HEK293 (cell line): Measurements from ENCODE around the gene ATP2A3.

Experiments
- EGR2 ChIP-seq: fragments of 450-650 bp; formaldehyde crosslinking; IDR thresholded peaks from 2 replicates; pipeline ENCODE4 v1.5.1; 2016; ENCODE audit warnings: low read depth, missing biosample characterization, missing genetic modification characterization
- GLIS1 ChIP-seq: fragments of 450-650 bp; formaldehyde crosslinking; IDR thresholded peaks from 2 replicates; pipeline ENCODE4 v1.5.1; 2016; ENCODE audit warnings: missing biosample characterization, missing genetic modification characterization
- HOXC10 ChIP-seq: sonication (generic); formaldehyde crosslinking; IDR thresholded peaks from 2 replicates; pipeline ENCODE4 v1.8.1; 2023; ENCODE audit warnings: mild to moderate bottlenecking, missing genetic modification reagents
- TRIM28 ChIP-seq: IDR thresholded peaks from 2 replicates; pipeline ENCODE4 v1.6.1; 2011; ENCODE audit warnings: low read length, control low read depth, borderline replicate concordance
- YY1 ChIP-seq: fragments of 450-650 bp; formaldehyde crosslinking; IDR thresholded peaks from 2 replicates; pipeline ENCODE4 v1.5.1; 2018; ENCODE audit warnings: missing biosample characterization, missing genetic modification characterization
- ZBTB8A ChIP-seq: fragments of 450-650 bp; formaldehyde crosslinking; IDR thresholded peaks from 2 replicates; pipeline ENCODE4 v1.5.1; 2016; ENCODE audit warnings: missing biosample characterization, missing genetic modification characterization
- ZFHX2 ChIP-seq: fragments of 450-650 bp; formaldehyde crosslinking; conservative IDR thresholded peaks from 2 replicates; pipeline ENCODE4 v1.5.1; 2016; ENCODE audit warnings: missing biosample characterization, missing genetic modification characterization
- ZFP41 ChIP-seq: fragments of 450-650 bp; formaldehyde crosslinking; IDR thresholded peaks from 2 replicates; pipeline ENCODE4 v1.5.1; 2016; ENCODE audit warnings: missing biosample characterization, missing genetic modification characterization, borderline replicate concordance
- ZFP69B ChIP-seq: fragments of 450-650 bp; formaldehyde crosslinking; IDR thresholded peaks from 2 replicates; pipeline ENCODE4 v1.5.1; 2016; ENCODE audit warnings: missing biosample characterization, missing genetic modification characterization
- ZNF10 ChIP-seq: fragments of 450-650 bp; formaldehyde crosslinking; IDR thresholded peaks from 2 replicates; pipeline ENCODE4 v1.5.1; 2017; ENCODE audit warnings: missing biosample characterization, missing genetic modification characterization
- ZNF175 ChIP-seq: fragments of 450-650 bp; formaldehyde crosslinking; IDR thresholded peaks from 2 replicates; pipeline ENCODE4 v1.5.1; 2016; ENCODE audit warnings: missing biosample characterization, missing genetic modification characterization
- ZNF302 ChIP-seq: fragments of 450-650 bp; formaldehyde crosslinking; IDR thresholded peaks from 2 replicates; pipeline ENCODE4 v1.5.1; 2016; ENCODE audit warnings: missing biosample characterization, missing genetic modification characterization, low read depth
- ZNF311 ChIP-seq: fragments of 450-650 bp; formaldehyde crosslinking; IDR thresholded peaks from 2 replicates; pipeline ENCODE4 v1.5.1; 2017; ENCODE audit warnings: missing biosample characterization, missing genetic modification characterization, borderline replicate concordance
- ZNF341 ChIP-seq: fragments of 450-650 bp; formaldehyde crosslinking; IDR thresholded peaks from 2 replicates; pipeline ENCODE4; 2016; ENCODE audit warnings: low read depth, missing biosample characterization, missing genetic modification characterization
- ZNF394 ChIP-seq: fragments of 450-650 bp; formaldehyde crosslinking; IDR thresholded peaks from 2 replicates; pipeline ENCODE4 v1.5.1; 2016; ENCODE audit warnings: missing biosample characterization, missing genetic modification characterization, mild to moderate bottlenecking, moderate library complexity, borderline replicate concordance
- ZNF521 ChIP-seq: fragments of 450-650 bp; formaldehyde crosslinking; IDR thresholded peaks from 2 replicates; pipeline ENCODE4 v1.5.1; 2017; ENCODE audit warnings: missing biosample characterization, mild to moderate bottlenecking, missing genetic modification characterization
- ZNF544 ChIP-seq: fragments of 450-650 bp; formaldehyde crosslinking; IDR thresholded peaks from 2 replicates; pipeline ENCODE4 v1.5.0; 2017; ENCODE audit warnings: missing biosample characterization, missing genetic modification characterization
- ZNF621 ChIP-seq: fragments of 450-650 bp; formaldehyde crosslinking; IDR thresholded peaks from 2 replicates; pipeline ENCODE4 v1.5.1; 2017; ENCODE audit warnings: missing biosample characterization, missing genetic modification characterization
- ZNF660 ChIP-seq: fragments of 450-650 bp; IDR thresholded peaks from 2 replicates; pipeline ENCODE4 v1.5.1; 2018; ENCODE audit warnings: missing biosample characterization, mild to moderate bottlenecking, missing genetic modification characterization
- ZNF777 ChIP-seq: fragments of 450-650 bp; formaldehyde crosslinking; IDR thresholded peaks from 2 replicates; pipeline ENCODE4 v1.5.1; 2017; ENCODE audit warnings: missing biosample characterization, missing genetic modification characterization, borderline replicate concordance
- ZNF830 ChIP-seq: fragments of 450-650 bp; IDR thresholded peaks from 2 replicates; pipeline ENCODE4 v1.5.0; 2018; ENCODE audit warnings: missing biosample characterization, missing genetic modification characterization, low read depth, mild to moderate bottlenecking, moderate library complexity
- ZSCAN23 ChIP-seq: fragments of 450-650 bp; formaldehyde crosslinking; IDR thresholded peaks from 2 replicates; pipeline ENCODE4 v1.5.1; 2016; ENCODE audit warnings: missing biosample characterization, missing genetic modification characterization
- TF ChIP-seq, protein P1 (sequence below): fragments of 450-650 bp; formaldehyde crosslinking; IDR thresholded peaks from 2 replicates; pipeline ENCODE4 v1.5.1; 2016; ENCODE audit warnings: missing biosample characterization, missing genetic modification characterization
- TF ChIP-seq, protein P2 (sequence below): fragments of 450-650 bp; formaldehyde crosslinking; IDR thresholded peaks from 2 replicates; pipeline ENCODE4 v1.5.1; 2016; ENCODE audit warnings: missing biosample characterization, missing genetic modification characterization
- TF ChIP-seq, protein P3 (sequence below): fragments of 450-650 bp; formaldehyde crosslinking; IDR thresholded peaks from 2 replicates; pipeline ENCODE4 v1.5.1; 2016; ENCODE audit warnings: missing biosample characterization, missing genetic modification characterization
- TF ChIP-seq, protein P4 (sequence below): fragments of 450-650 bp; formaldehyde crosslinking; IDR thresholded peaks from 2 replicates; pipeline ENCODE4 v1.5.1; 2016; ENCODE audit warnings: missing biosample characterization, missing genetic modification characterization
- TF ChIP-seq, protein P5 (sequence below): fragments of 450-650 bp; formaldehyde crosslinking; IDR thresholded peaks from 2 replicates; pipeline ENCODE4 v1.5.1; 2016; ENCODE audit warnings: missing biosample characterization, missing genetic modification characterization
- TF ChIP-seq, protein P6 (sequence below): IDR thresholded peaks from 2 replicates; pipeline ENCODE4 v1.6.1; 2011; ENCODE audit warnings: mild to moderate bottlenecking, low read depth, low read length, borderline replicate concordance

ATP2A3 gene

DNA sequence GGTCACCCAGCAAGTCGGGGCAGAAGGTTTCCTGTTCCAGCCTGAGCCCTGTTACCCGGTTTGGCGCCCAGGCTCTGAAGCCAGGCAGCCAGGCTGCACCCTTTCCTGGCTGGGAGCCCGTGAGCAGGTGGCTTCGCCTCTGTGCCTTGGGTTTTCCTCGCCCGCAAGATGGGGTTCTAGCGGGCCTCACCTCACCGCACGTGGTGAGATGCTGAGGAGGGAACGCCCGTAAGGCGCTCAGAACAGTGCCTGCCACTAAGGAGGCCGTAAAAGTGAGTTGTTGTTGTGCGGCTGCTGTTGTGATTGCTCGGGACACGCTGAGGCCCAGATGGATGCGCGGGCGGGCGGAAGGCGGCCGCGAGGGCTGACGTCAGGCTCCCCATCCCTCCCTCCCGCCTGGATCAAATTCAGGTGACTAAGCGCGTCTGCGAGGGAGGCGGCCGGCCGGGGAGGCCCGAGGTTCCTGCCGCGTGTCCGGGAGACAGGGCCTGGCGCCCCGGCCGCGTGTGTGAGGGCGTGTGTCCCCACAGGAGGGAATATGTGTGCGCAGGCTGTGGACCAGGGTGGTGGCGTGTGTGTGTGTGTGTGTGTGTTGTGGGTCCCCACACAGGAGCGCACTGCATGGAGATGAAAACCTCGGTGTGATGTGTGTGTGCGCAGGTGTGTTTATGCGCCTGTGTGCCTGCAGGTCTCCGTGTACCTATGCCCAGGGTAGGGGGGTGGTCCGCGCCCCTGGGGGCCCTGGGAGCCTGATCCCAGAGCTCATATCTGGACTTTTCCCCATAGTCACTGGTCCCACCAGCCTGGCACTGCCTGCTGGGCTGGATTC, 75.7 kb downstream of the ATP2A3 start (continued):
- TF ChIP-seq, protein P1, sequence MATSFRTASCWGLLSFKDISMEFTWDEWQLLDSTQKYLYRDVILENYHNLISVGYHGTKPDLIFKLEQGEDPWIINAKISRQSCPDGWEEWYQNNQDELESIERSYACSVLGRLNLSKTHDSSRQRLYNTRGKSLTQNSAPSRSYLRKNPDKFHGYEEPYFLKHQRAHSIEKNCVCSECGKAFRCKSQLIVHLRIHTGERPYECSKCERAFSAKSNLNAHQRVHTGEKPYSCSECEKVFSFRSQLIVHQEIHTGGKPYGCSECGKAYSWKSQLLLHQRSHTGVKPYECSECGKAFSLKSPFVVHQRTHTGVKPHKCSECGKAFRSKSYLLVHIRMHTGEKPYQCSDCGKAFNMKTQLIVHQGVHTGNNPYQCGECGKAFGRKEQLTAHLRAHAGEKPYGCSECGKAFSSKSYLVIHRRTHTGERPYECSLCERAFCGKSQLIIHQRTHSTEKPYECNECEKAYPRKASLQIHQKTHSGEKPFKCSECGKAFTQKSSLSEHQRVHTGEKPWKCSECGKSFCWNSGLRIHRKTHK (tag by site-specific recombination), result no peak
- no peak for TF ChIP-seq TRIM28
- no peak for TF ChIP-seq ZNF621 (tag by site-specific recombination)
- TF ChIP-seq ZNF10 (tag by site-specific recombination), result no peak
- no peak for TF ChIP-seq HOXC10 (CRISPR knock-in tag)
- peak; percentile 36; the same call in 1 of the 2 replicates for TF ChIP-seq ZNF777 (tag by site-specific recombination)
- no peak for TF ChIP-seq ZNF175 (tag by site-specific recombination)
- TF ChIP-seq ZNF521 (tag by site-specific recombination), result no peak
- TF ChIP-seq ZNF394, result peak; percentile 57; the same call in 1 of the 2 replicates
- TF ChIP-seq, protein P2, sequence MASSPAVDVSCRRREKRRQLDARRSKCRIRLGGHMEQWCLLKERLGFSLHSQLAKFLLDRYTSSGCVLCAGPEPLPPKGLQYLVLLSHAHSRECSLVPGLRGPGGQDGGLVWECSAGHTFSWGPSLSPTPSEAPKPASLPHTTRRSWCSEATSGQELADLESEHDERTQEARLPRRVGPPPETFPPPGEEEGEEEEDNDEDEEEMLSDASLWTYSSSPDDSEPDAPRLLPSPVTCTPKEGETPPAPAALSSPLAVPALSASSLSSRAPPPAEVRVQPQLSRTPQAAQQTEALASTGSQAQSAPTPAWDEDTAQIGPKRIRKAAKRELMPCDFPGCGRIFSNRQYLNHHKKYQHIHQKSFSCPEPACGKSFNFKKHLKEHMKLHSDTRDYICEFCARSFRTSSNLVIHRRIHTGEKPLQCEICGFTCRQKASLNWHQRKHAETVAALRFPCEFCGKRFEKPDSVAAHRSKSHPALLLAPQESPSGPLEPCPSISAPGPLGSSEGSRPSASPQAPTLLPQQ, result peak; percentile 87
- TF ChIP-seq ZNF311 (tag by site-specific recombination), result no peak
- TF ChIP-seq ZSCAN23 (tag by site-specific recombination), result no peak; the same call in 1 of the 2 replicates
- TF ChIP-seq ZBTB8A (tag by site-specific recombination), result peak; percentile 99
- TF ChIP-seq, protein P3, sequence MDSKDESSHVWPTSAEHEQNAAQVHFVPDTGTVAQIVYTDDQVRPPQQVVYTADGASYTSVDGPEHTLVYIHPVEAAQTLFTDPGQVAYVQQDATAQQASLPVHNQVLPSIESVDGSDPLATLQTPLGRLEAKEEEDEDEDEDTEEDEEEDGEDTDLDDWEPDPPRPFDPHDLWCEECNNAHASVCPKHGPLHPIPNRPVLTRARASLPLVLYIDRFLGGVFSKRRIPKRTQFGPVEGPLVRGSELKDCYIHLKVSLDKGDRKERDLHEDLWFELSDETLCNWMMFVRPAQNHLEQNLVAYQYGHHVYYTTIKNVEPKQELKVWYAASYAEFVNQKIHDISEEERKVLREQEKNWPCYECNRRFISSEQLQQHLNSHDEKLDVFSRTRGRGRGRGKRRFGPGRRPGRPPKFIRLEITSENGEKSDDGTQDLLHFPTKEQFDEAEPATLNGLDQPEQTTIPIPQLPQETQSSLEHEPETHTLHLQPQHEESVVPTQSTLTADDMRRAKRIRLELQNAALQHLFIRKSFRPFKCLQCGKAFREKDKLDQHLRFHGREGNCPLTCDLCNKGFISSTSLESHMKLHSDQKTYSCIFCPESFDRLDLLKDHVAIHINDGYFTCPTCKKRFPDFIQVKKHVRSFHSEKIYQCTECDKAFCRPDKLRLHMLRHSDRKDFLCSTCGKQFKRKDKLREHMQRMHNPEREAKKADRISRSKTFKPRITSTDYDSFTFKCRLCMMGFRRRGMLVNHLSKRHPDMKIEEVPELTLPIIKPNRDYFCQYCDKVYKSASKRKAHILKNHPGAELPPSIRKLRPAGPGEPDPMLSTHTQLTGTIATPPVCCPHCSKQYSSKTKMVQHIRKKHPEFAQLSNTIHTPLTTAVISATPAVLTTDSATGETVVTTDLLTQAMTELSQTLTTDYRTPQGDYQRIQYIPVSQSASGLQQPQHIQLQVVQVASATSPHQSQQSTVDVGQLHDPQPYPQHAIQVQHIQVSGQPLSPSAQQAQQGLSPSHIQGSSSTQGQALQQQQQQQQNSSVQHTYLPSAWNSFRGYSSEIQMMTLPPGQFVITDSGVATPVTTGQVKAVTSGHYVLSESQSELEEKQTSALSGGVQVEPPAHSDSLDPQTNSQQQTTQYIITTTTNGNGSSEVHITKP, result peak; percentile 60
- TF ChIP-seq, protein P4, sequence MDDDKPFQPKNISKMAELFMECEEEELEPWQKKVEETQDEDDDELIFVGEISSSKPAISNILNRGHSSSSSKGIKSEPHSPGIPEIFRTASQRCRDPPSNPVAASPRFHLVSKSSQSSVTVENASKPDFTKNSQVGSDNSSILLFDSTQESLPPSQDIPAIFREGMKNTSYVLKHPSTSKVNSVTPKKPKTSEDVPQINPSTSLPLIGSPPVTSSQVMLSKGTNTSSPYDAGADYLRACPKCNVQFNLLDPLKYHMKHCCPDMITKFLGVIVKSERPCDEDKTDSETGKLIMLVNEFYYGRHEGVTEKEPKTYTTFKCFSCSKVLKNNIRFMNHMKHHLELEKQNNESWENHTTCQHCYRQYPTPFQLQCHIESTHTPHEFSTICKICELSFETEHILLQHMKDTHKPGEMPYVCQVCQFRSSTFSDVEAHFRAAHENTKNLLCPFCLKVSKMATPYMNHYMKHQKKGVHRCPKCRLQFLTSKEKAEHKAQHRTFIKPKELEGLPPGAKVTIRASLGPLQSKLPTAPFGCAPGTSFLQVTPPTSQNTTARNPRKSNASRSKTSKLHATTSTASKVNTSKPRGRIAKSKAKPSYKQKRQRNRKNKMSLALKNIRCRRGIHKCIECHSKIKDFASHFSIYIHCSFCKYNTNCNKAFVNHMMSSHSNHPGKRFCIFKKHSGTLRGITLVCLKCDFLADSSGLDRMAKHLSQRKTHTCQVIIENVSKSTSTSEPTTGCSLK (tag by site-specific recombination), result no peak
- TF ChIP-seq ZNF341 (tag by site-specific recombination), result peak; percentile 81
- peak; percentile 98 for TF ChIP-seq ZFHX2 (tag by site-specific recombination)
- TF ChIP-seq ZNF544, result no peak
- TF ChIP-seq ZNF660 (tag by site-specific recombination), result peak; percentile 82
- TF ChIP-seq YY1, result 0 out of 2 replicates have a peak, but pooled peaks have one; percentile 73
- TF ChIP-seq, protein P5, sequence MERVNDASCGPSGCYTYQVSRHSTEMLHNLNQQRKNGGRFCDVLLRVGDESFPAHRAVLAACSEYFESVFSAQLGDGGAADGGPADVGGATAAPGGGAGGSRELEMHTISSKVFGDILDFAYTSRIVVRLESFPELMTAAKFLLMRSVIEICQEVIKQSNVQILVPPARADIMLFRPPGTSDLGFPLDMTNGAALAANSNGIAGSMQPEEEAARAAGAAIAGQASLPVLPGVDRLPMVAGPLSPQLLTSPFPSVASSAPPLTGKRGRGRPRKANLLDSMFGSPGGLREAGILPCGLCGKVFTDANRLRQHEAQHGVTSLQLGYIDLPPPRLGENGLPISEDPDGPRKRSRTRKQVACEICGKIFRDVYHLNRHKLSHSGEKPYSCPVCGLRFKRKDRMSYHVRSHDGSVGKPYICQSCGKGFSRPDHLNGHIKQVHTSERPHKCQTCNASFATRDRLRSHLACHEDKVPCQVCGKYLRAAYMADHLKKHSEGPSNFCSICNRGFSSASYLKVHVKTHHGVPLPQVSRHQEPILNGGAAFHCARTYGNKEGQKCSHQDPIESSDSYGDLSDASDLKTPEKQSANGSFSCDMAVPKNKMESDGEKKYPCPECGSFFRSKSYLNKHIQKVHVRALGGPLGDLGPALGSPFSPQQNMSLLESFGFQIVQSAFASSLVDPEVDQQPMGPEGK (tag by site-specific recombination), result peak; percentile 99
- TF ChIP-seq ZNF830, result no peak
- peak; percentile 67 for TF ChIP-seq ZFP69B (tag by site-specific recombination)
- TF ChIP-seq, protein P6, sequence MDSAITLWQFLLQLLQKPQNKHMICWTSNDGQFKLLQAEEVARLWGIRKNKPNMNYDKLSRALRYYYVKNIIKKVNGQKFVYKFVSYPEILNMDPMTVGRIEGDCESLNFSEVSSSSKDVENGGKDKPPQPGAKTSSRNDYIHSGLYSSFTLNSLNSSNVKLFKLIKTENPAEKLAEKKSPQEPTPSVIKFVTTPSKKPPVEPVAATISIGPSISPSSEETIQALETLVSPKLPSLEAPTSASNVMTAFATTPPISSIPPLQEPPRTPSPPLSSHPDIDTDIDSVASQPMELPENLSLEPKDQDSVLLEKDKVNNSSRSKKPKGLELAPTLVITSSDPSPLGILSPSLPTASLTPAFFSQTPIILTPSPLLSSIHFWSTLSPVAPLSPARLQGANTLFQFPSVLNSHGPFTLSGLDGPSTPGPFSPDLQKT, result no peak
- TF ChIP-seq ZFP41 (tag by site-specific recombination), result no peak
- peak; percentile 94 for TF ChIP-seq EGR2 (tag by site-specific recombination)
- TF ChIP-seq ZNF302 (tag by site-specific recombination), result no peak
- peak; percentile 99 for TF ChIP-seq GLIS1 (tag by site-specific recombination)
